GM12878 (cell line): Measurements from ENCODE around the gene SUPT3H. TPM values are rescaled to one million over a fixed set of nuclear protein-coding genes. Genes with fewer than 3 reads are reported as not detected.
"Not testable (repeated sequence)": the region's sequence is repeated elsewhere in the genome, so short reads cannot be mapped to it uniquely, and the experiment has no call there.

Experiments
- ATAC-seq: fragments of 200-7000 bp; cut with Tn5 transposase; 3 replicates; pipeline ENCODE4 v1.9.1; 2020; ENCODE audit warnings: mild to moderate bottlenecking, moderate library complexity
- BruUV-seq: library from RNA; stranded (reverse); fragments of 400-500 nt; replicated peaks from 2 replicates; lab custom pipeline; 2021; lab: Mats Ljungman, UMichigan
- CTCF ChIA-PET: fragments of 300-600 bp; sonication (Branson Sonifier 250); formaldehyde crosslinking; extraction: SDS; loops from one replicate; lab custom pipeline; 2021; ENCODE audit warnings: inconsistent platforms; lab: Yijun Ruan, JAX
- POLR2A ChIA-PET: fragments of 350-600 bp; formaldehyde crosslinking; extraction: SDS; loops from one replicate; lab custom pipeline; 2021; ENCODE audit warnings: inconsistent platforms; lab: Charles Lee
- RAD21 ChIA-PET: fragments of 300-600 bp; sonication (Branson Sonifier 250); formaldehyde crosslinking; loops from one replicate; lab custom pipeline; 2023; ENCODE audit warnings: antibody characterized with exemption; ENCODE audit not compliant: unreplicated experiment; lab: Charles Lee
- SMC1A ChIA-PET: fragments of 300-600 bp; sonication (Branson Sonifier 250); formaldehyde crosslinking; loops from one replicate; lab custom pipeline; 2023; ENCODE audit not compliant: unreplicated experiment, uncharacterized antibody; lab: Charles Lee
- DNase-seq: peaks from one replicate; pipeline ENCODE4 v3.0.0-alpha.2; 2011; ENCODE audit warnings: low read depth, low spot score
- FAIRE-seq: peaks from 3 replicates; lab custom pipeline; 2011; peaks lifted over from hg19 to GRCh38; lab: Jason Lieb, UNC
- H2AFZ ChIP-seq: 2 replicates; pipeline ENCODE4 v1.6.0; 2011; ENCODE audit warnings: low read depth, low read length, control low read depth; ENCODE audit not compliant: control insufficient read depth
- H3K27ac ChIP-seq: 2 replicates; pipeline ENCODE4 v1.5.1; 2011; ENCODE audit warnings: control low read depth; ENCODE audit not compliant: control insufficient read depth, insufficient read depth
- H3K27me3 ChIP-seq, 2 experiments: replicated peaks in 1 of 2; 2 replicates each; pipeline versions ENCODE4 v1.6.0 to v1.6.1; 2011; ENCODE audit warnings: low read length in 1 of 2; ENCODE audit not compliant: control insufficient read depth in 2 of 2, insufficient read depth in 2 of 2
- H3K36me3 ChIP-seq, 2 experiments: 2 replicates each; pipeline ENCODE4 v1.5.1; 2011; ENCODE audit warnings: low read length in 1 of 2; ENCODE audit not compliant: control insufficient read depth in 2 of 2, insufficient read depth in 2 of 2
- H3K4me1 ChIP-seq: 2 replicates; pipeline ENCODE4 v1.6.1; 2011; ENCODE audit warnings: mild to moderate bottlenecking, low read length, moderate library complexity, mixed read lengths; ENCODE audit not compliant: control insufficient read depth, insufficient read depth
- H3K4me2 ChIP-seq: 2 replicates; pipeline ENCODE4 v1.6.0; 2011; ENCODE audit warnings: control low read depth; ENCODE audit not compliant: control insufficient read depth, insufficient read depth
- H3K4me3 ChIP-seq: fragments of 200-600 bp; sonication (generic); 2 replicates; pipeline ENCODE4 v1.5.1; 2016
- H3K79me2 ChIP-seq: 2 replicates; pipeline ENCODE4 v1.6.0; 2011; ENCODE audit warnings: low read length; ENCODE audit not compliant: control insufficient read depth, insufficient read depth
- H3K9ac ChIP-seq: 2 replicates; pipeline ENCODE4 v1.8.0; 2011; ENCODE audit warnings: low read length, control low read depth, mixed read lengths; ENCODE audit not compliant: control insufficient read depth, insufficient read depth
- H3K9me3 ChIP-seq: replicated peaks from 3 replicates; pipeline ENCODE4 v1.5.1; 2011; ENCODE audit warnings: mild to moderate bottlenecking, low read length; ENCODE audit not compliant: control insufficient read depth, insufficient read depth
- H4K20me1 ChIP-seq: 2 replicates; pipeline ENCODE4 v1.6.0; 2011; ENCODE audit not compliant: control insufficient read depth, insufficient read depth
- ESRRA ChIP-seq: IDR thresholded peaks from 2 replicates; pipeline ENCODE4 v1.6.1; 2012; ENCODE audit warnings: mild to moderate bottlenecking, low read length, improper control_type of control experiment
- WGBS: methylation state at CpG from one replicate; pipeline ENCODE4 v1.1.6; 2016; ENCODE audit warnings: low lambda C conversion rate; ENCODE audit not compliant: insufficient replicate concordance, insufficient coverage; ENCODE audit errors: missing lambda C conversion rate; 5-methylcytosine and 5-hydroxymethylcytosine counted together
- in situ Hi-C: fragments of 300-500 bp; cut with MboI; formaldehyde crosslinking; loops from 9 replicates; pipeline ENCODE4 v1.14.3; 2018; ENCODE audit warnings: mixed read lengths
- intact Hi-C: fragments of 100-400 bp; cut with micrococcal nuclease; formaldehyde crosslinking; loops from one replicate; pipeline ENCODE4 v1.14.2; 2022; ENCODE audit not compliant: unreplicated experiment
- polyA plus RNA-seq, 11 experiments: library from polyadenylated mRNA; depleted of rRNA in 4 of 11; unstranded in 6 of 11; stranded (reverse) in 5 of 11; fragments of >200 nt; fragmentation: Nextera tagmentation in 4 of 11; fragmentation: Illumina TruSeq in 1 of 11; extraction: Ambion mirVana in 4 of 11; extraction: Trizol in 1 of 11; gene quantifications; 1 replicate in 1 of 11; 2 replicates in 10 of 11; pipeline versions ENCODE4 v1.2.1 to v1.2.3, GENCODE V29; 2011 to 2016; ENCODE audit warnings: inconsistent platforms in 2 of 11, missing spikeins in 2 of 11, low read depth in 1 of 11
- total RNA-seq, 4 experiments: library from RNA; depleted of rRNA in 3 of 4; stranded (reverse); fragments of >200 nt in 3 of 4; fragmentation: Illumina TruSeq in 1 of 4; extraction: Trizol in 1 of 4; gene quantifications; 2 replicates each; pipeline versions ENCODE4 v1.2.1 to v1.2.3, GENCODE V29; 2013 to 2021
- TF ChIP-seq, protein P1 (sequence below): IDR thresholded peaks from 2 replicates; pipeline ENCODE4 v1.6.1; 2012; ENCODE audit warnings: mild to moderate bottlenecking, low read depth, low read length

The SUPT3H gene
- total and polyA plus RNA-seq, 10 of the 15 experiments (the other 5 are each of a cell fraction or from before 2014, with no cell fraction given): 0.51 to 3.7 (median 2.0) TPM

- TF ChIP-seq, protein P1, sequence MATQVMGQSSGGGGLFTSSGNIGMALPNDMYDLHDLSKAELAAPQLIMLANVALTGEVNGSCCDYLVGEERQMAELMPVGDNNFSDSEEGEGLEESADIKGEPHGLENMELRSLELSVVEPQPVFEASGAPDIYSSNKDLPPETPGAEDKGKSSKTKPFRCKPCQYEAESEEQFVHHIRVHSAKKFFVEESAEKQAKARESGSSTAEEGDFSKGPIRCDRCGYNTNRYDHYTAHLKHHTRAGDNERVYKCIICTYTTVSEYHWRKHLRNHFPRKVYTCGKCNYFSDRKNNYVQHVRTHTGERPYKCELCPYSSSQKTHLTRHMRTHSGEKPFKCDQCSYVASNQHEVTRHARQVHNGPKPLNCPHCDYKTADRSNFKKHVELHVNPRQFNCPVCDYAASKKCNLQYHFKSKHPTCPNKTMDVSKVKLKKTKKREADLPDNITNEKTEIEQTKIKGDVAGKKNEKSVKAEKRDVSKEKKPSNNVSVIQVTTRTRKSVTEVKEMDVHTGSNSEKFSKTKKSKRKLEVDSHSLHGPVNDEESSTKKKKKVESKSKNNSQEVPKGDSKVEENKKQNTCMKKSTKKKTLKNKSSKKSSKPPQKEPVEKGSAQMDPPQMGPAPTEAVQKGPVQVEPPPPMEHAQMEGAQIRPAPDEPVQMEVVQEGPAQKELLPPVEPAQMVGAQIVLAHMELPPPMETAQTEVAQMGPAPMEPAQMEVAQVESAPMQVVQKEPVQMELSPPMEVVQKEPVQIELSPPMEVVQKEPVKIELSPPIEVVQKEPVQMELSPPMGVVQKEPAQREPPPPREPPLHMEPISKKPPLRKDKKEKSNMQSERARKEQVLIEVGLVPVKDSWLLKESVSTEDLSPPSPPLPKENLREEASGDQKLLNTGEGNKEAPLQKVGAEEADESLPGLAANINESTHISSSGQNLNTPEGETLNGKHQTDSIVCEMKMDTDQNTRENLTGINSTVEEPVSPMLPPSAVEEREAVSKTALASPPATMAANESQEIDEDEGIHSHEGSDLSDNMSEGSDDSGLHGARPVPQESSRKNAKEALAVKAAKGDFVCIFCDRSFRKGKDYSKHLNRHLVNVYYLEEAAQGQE: no peak
- no peak for TF ChIP-seq ESRRA
Observed at GRCh38 chr6:45069091-45069490, 308.6 kb downstream of the SUPT3H start (continued).

GRCh38 chr6:45067446-45067845, 310.3 kb downstream of the SUPT3H start:
- H3K9me3 ChIP-seq, H3K4me2 ChIP-seq, H3K4me1 ChIP-seq, DNase-seq, H3K79me2 ChIP-seq, H3K27me3 ChIP-seq, H3K27ac ChIP-seq, intact Hi-C loops, RAD21 ChIA-PET, ATAC-seq, FAIRE-seq, BruUV-seq, H2AFZ ChIP-seq, H3K9ac ChIP-seq, CTCF ChIA-PET, SMC1A ChIA-PET, H4K20me1 ChIP-seq, in situ Hi-C loops, H3K36me3 ChIP-seq, POLR2A ChIA-PET, H3K4me3 ChIP-seq: not testable (repeated sequence)
- WGBS: 29% methylated on average over 1 of the region's 1 CpG

DNA sequence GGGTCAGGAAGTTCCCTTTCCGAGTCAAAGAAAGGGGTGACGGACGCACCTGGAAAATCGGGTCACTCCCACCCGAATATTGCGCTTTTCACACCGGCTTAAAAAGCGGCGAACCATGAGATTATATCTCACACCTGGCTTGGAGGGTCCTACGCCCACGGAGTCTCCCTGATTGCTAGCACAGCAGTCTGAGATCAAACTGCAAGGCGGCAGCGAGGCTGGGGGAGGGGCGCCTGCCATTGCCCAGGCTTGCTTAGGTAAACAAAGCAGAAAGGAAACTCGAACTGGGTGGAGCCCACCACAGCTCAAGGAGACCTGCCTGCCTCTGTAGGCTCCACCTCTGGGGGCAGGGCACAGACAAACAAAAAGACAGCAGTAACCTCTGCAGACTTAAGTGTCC, 315.1 kb downstream of the SUPT3H start:
- in situ Hi-C loops, H3K4me3 ChIP-seq, H3K4me1 ChIP-seq, H3K4me2 ChIP-seq, H3K27ac ChIP-seq, ATAC-seq, POLR2A ChIA-PET, FAIRE-seq, DNase-seq, BruUV-seq, H3K79me2 ChIP-seq, H4K20me1 ChIP-seq, H2AFZ ChIP-seq, SMC1A ChIA-PET, H3K27me3 ChIP-seq, intact Hi-C loops, H3K9me3 ChIP-seq, RAD21 ChIA-PET, H3K9ac ChIP-seq, H3K36me3 ChIP-seq: not testable (repeated sequence)
- 63% methylated on average over 14 of the region's 15 CpGs for WGBS
- CTCF ChIA-PET: interaction anchor here (0.6 kb wide), 1 partner anchor 17 kb away, joined by 3 read pairs; no protein-coding TSS in a partner anchor
